SK-N-SH treated with all-trans-retinoic acid at 6 μM for 48 hours (cell line): ENCODE results near the gene SMYD3.

ENCODE experiments used
- ATAC-seq: fragments of 200-7000 bp; cut with Tn5 transposase; 3 replicates; pipeline ENCODE4 v1.9.1; 2020; ENCODE audit warnings: mild to moderate bottlenecking, moderate library complexity
- ARNTL ChIP-seq: fragments of 450-650 bp; formaldehyde crosslinking; IDR thresholded peaks from 2 replicates; pipeline ENCODE4 v1.5.0; 2020; ENCODE audit warnings: low read depth, mild to moderate bottlenecking, moderate library complexity, borderline replicate concordance
- BACH2 ChIP-seq: fragments of 250-450 bp; sonication (Bioruptor Pico); IDR thresholded peaks from 2 replicates; pipeline ENCODE4 v1.9.0; 2021; ENCODE audit warnings: mild to moderate bottlenecking, borderline replicate concordance
- CREB5 ChIP-seq: fragments of 250-450 bp; sonication (Bioruptor Pico); IDR thresholded peaks from 2 replicates; pipeline ENCODE4 v1.5.1; 2020; ENCODE audit warnings: low read depth, mild to moderate bottlenecking, moderate library complexity
- CSDC2 ChIP-seq: fragments of 250-450 bp; sonication (Bioruptor Pico); IDR thresholded peaks from 2 replicates; pipeline ENCODE4 v1.5.0; 2020; ENCODE audit warnings: mild to moderate bottlenecking, moderate library complexity
- CSRNP3 ChIP-seq: fragments of 250-450 bp; sonication (Bioruptor Pico); IDR thresholded peaks from 2 replicates; pipeline ENCODE4 v1.5.1; 2021; ENCODE audit warnings: mild to moderate bottlenecking, moderate library complexity
- ESRRG ChIP-seq: fragments of 250-450 bp; sonication (Bioruptor Pico); IDR thresholded peaks from 2 replicates; pipeline ENCODE4 v1.6.1; 2021; ENCODE audit warnings: mild to moderate bottlenecking
- GLIS3 ChIP-seq: fragments of 250-450 bp; sonication (Bioruptor Pico); IDR thresholded peaks from 2 replicates; pipeline ENCODE4 v1.5.0; 2020; ENCODE audit warnings: mild to moderate bottlenecking, moderate library complexity
- ISL1 ChIP-seq: fragments of 250-450 bp; sonication (Bioruptor Pico); IDR thresholded peaks from 2 replicates; pipeline ENCODE4 v2.1.2; 2022; ENCODE audit warnings: mild to moderate bottlenecking, moderate library complexity
- OSR1 ChIP-seq: fragments of 250-450 bp; sonication (Bioruptor Pico); IDR thresholded peaks from 2 replicates; pipeline ENCODE4 v1.8.0; 2022; ENCODE audit warnings: moderate library complexity, mild to moderate bottlenecking, inconsistent platforms
- POU6F1 ChIP-seq: fragments of 250-450 bp; sonication (Bioruptor Pico); IDR thresholded peaks from 2 replicates; pipeline ENCODE4 v1.8.0; 2021; ENCODE audit warnings: low read depth, mild to moderate bottlenecking, moderate library complexity, borderline replicate concordance
- RARB ChIP-seq: fragments of 250-450 bp; sonication (Bioruptor Pico); IDR thresholded peaks from 2 replicates; pipeline ENCODE4 v1.8.0; 2021; ENCODE audit warnings: mild to moderate bottlenecking, moderate library complexity
- SNAI2 ChIP-seq: fragments of 250-450 bp; sonication (Bioruptor Pico); IDR thresholded peaks from 2 replicates; pipeline ENCODE4 v1.5.0; 2020; ENCODE audit warnings: mild to moderate bottlenecking, moderate library complexity
- TCF4 ChIP-seq: fragments of 250-450 bp; sonication (Bioruptor Pico); IDR thresholded peaks from 2 replicates; pipeline ENCODE4 v1.8.0; 2021; ENCODE audit warnings: mild to moderate bottlenecking, moderate library complexity, borderline replicate concordance
- TSHZ2 ChIP-seq: fragments of 250-450 bp; sonication (Bioruptor Pico); IDR thresholded peaks from 2 replicates; pipeline ENCODE4 v1.5.0; 2020; ENCODE audit warnings: mild to moderate bottlenecking, moderate library complexity
- ZC3H10 ChIP-seq: fragments of 250-450 bp; sonication (Bioruptor Pico); IDR thresholded peaks from 2 replicates; pipeline ENCODE4 v1.5.1; 2021; ENCODE audit warnings: mild to moderate bottlenecking, moderate library complexity
- ZFP3 ChIP-seq: fragments of 250-450 bp; sonication (Bioruptor Pico); IDR thresholded peaks from 2 replicates; pipeline ENCODE4 v1.5.0; 2020; ENCODE audit warnings: mild to moderate bottlenecking, moderate library complexity
- ZNF70 ChIP-seq: fragments of 450-650 bp; formaldehyde crosslinking; IDR thresholded peaks from 2 replicates; pipeline ENCODE4 v1.5.0; 2020; ENCODE audit warnings: mild to moderate bottlenecking, moderate library complexity
- ZNF8 ChIP-seq: fragments of 450-650 bp; formaldehyde crosslinking; IDR thresholded peaks from 2 replicates; pipeline ENCODE4 v1.5.0; 2020; ENCODE audit warnings: mild to moderate bottlenecking, moderate library complexity
- TF ChIP-seq, protein P1 (sequence below): fragments of 250-450 bp; sonication (Bioruptor Pico); IDR thresholded peaks from 2 replicates; pipeline ENCODE4 v1.8.0; 2020; ENCODE audit warnings: mild to moderate bottlenecking, moderate library complexity, borderline replicate concordance

Gene SMYD3

DNA sequence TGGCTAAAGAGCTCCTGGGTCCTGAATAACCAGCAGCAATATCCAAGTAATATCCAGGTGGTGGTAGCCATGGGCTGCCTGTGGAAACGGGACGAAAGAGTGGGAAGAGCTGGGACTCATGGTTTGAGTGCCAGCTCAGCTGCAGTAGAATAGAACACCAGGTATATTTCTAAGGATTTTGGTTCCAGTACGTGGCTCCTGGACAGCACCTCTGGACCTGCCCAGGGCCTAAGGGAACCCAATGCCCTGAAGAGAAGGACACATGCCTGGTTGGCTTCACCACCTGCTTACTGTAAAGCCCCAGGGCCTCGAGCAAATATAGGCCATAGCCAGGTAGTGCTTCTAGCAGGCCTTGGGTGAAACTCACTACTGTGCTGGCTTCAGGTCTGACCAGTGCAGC, 785.6 kb downstream of the SMYD3 start (continued):
- no peak for TF ChIP-seq ISL1 (CRISPR knock-in tag)
- TF ChIP-seq TSHZ2 = no peak
- no peak for TF ChIP-seq ZFP3 (CRISPR knock-in tag)
- TF ChIP-seq ZNF8 (CRISPR knock-in tag) = no peak
- no peak for TF ChIP-seq RARB (CRISPR knock-in tag)
- TF ChIP-seq BACH2 (CRISPR knock-in tag) = no peak
- no peak for TF ChIP-seq TCF4 (CRISPR knock-in tag)
- TF ChIP-seq ESRRG (CRISPR knock-in tag) = no peak
- TF ChIP-seq OSR1 (CRISPR knock-in tag) = no peak
- TF ChIP-seq, all 23 proteins: peak for 0

- TF ChIP-seq CSRNP3 (CRISPR knock-in tag) (no peak), OSR1 (CRISPR knock-in tag) (no peak), RARB (CRISPR knock-in tag) (no peak)
- ATAC-seq = no peak
These were observed 788.1 kb downstream of the SMYD3 start for GRCh38 chr1:245718951-245719350.

- ATAC-seq = no peak
These were observed 789.0 kb downstream of the SMYD3 start for GRCh38 chr1:245718123-245718522.

More at GRCh38 chr1:245718123-245718522, 789.0 kb downstream of the SMYD3 start:
- TF ChIP-seq ISL1 (CRISPR knock-in tag) = no peak
- TF ChIP-seq, protein P1, sequence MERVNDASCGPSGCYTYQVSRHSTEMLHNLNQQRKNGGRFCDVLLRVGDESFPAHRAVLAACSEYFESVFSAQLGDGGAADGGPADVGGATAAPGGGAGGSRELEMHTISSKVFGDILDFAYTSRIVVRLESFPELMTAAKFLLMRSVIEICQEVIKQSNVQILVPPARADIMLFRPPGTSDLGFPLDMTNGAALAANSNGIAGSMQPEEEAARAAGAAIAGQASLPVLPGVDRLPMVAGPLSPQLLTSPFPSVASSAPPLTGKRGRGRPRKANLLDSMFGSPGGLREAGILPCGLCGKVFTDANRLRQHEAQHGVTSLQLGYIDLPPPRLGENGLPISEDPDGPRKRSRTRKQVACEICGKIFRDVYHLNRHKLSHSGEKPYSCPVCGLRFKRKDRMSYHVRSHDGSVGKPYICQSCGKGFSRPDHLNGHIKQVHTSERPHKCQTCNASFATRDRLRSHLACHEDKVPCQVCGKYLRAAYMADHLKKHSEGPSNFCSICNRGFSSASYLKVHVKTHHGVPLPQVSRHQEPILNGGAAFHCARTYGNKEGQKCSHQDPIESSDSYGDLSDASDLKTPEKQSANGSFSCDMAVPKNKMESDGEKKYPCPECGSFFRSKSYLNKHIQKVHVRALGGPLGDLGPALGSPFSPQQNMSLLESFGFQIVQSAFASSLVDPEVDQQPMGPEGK (CRISPR knock-in tag) = no peak
- no peak for TF ChIP-seq SNAI2
- no peak for TF ChIP-seq ESRRG (CRISPR knock-in tag)
- no peak for TF ChIP-seq ZC3H10 (CRISPR knock-in tag)
- TF ChIP-seq GLIS3 (CRISPR knock-in tag) = no peak
- no peak for TF ChIP-seq ZNF70
- TF ChIP-seq CSDC2 (CRISPR knock-in tag) = no peak
- TF ChIP-seq CREB5 (CRISPR knock-in tag) = no peak
- TF ChIP-seq ARNTL (CRISPR knock-in tag) = no peak
- no peak for TF ChIP-seq CSRNP3 (CRISPR knock-in tag)
- TF ChIP-seq ZNF8 (CRISPR knock-in tag) = no peak
- no peak for TF ChIP-seq TCF4 (CRISPR knock-in tag)
- TF ChIP-seq POU6F1 (CRISPR knock-in tag) = no peak
